H1 (cell line): Measurements from ENCODE around the gene NDUFA11. TPM values are rescaled to one million over a fixed set of nuclear protein-coding genes. Genes with fewer than 3 reads are reported as not detected.

Experiments
- CTCF ChIA-PET: fragments of 300-600 bp; sonication (Branson Sonifier 250); formaldehyde crosslinking; loops from one replicate; lab custom pipeline; 2021; ENCODE audit not compliant: partially characterized antibody; lab: Charles Lee
- POLR2A ChIA-PET: fragments of 300-600 bp; sonication (Branson Sonifier 250); formaldehyde crosslinking; loops from one replicate; lab custom pipeline; 2021; ENCODE audit warnings: inconsistent platforms; ENCODE audit not compliant: partially characterized antibody; lab: Charles Lee
- DNase-seq, 2 experiments: peaks; one replicate each; pipeline versions ENCODE4 v3.0.0 to v3.0.0-alpha.2; 2010 to 2022; ENCODE audit warnings: low spot score in 2 of 2, low read depth in 1 of 2, mixed read lengths in 1 of 2
- FAIRE-seq: peaks from 2 replicates; lab custom pipeline; 2011; peaks lifted over from hg19 to GRCh38; lab: Jason Lieb, UNC
- H2AFZ ChIP-seq: 2 replicates; pipeline ENCODE4 v1.8.1; 2012; ENCODE audit warnings: low read length, inconsistent platforms
- H2AK5ac ChIP-seq: 2 replicates; pipeline ENCODE4 v1.6.1; 2013; ENCODE audit warnings: low read depth, low read length
- H2BK120ac ChIP-seq: replicated peaks from 2 replicates; pipeline ENCODE3; 2013; ENCODE audit warnings: low read depth, low read length, inconsistent platforms
- H2BK12ac ChIP-seq: 2 replicates; pipeline ENCODE4 v1.6.1; 2013; ENCODE audit warnings: low read depth, low read length
- H2BK15ac ChIP-seq: 2 replicates; pipeline ENCODE4 v1.6.1; 2013; ENCODE audit warnings: low read length
- H2BK20ac ChIP-seq: 2 replicates; pipeline ENCODE4 v1.6.1; 2013; ENCODE audit warnings: low read length
- H2BK5ac ChIP-seq: 2 replicates; pipeline ENCODE4 v1.6.1; 2013; ENCODE audit warnings: low read depth, low read length
- H3K14ac ChIP-seq: 2 replicates; pipeline ENCODE4 v1.6.1; 2013; ENCODE audit warnings: inconsistent platforms; ENCODE audit not compliant: insufficient read length
- H3K18ac ChIP-seq: 2 replicates; pipeline ENCODE4 v1.6.1; 2013; ENCODE audit warnings: low read length; ENCODE audit errors: extremely low read depth
- H3K23ac ChIP-seq: 2 replicates; pipeline ENCODE4 v1.6.1; 2013; ENCODE audit warnings: inconsistent platforms; ENCODE audit not compliant: insufficient read length
- H3K23me2 ChIP-seq: 2 replicates; pipeline ENCODE4 v1.6.1; 2013; ENCODE audit warnings: low read depth, low read length
- H3K27ac ChIP-seq: 2 replicates; pipeline ENCODE4 v1.6.1; 2011; ENCODE audit warnings: low read depth, low read length, inconsistent platforms
- H3K27me3 ChIP-seq, 4 experiments: replicated peaks in 1 of 4; 1 replicate in 1 of 4; 2 replicates in 3 of 4; pipeline versions ENCODE4 v1.6.1 to v1.8.1; 2011 to 2013; ENCODE audit warnings: low read length in 3 of 4, mild to moderate bottlenecking in 3 of 4, inconsistent platforms in 2 of 4, mixed read lengths in 2 of 4, moderate library complexity in 1 of 4; ENCODE audit not compliant: control insufficient read depth in 3 of 4, insufficient read depth in 3 of 4; ENCODE audit errors: extremely low read depth in 1 of 4
- H3K36me3 ChIP-seq, 4 experiments: 2 replicates each; pipeline versions ENCODE4 v1.6.1 to v1.8.1; 2011 to 2013; ENCODE audit warnings: mild to moderate bottlenecking in 4 of 4, low read length in 3 of 4, moderate library complexity in 2 of 4, control low read depth in 1 of 4, inconsistent platforms in 1 of 4; ENCODE audit not compliant: insufficient read depth in 4 of 4, control insufficient read depth in 2 of 4
- H3K4ac ChIP-seq: replicated peaks from 2 replicates; pipeline ENCODE3; 2013; ENCODE audit warnings: low read length, low read depth, mixed read lengths, inconsistent platforms; ENCODE audit not compliant: insufficient read length
- H3K4me1 ChIP-seq, 4 experiments: replicated peaks in 1 of 4; 1 replicate in 1 of 4; 2 replicates in 3 of 4; pipeline versions ENCODE4 v1.6.1 to v1.8.1; 2011 to 2013; ENCODE audit warnings: low read length in 3 of 4, inconsistent platforms in 2 of 4, mixed read lengths in 1 of 4; ENCODE audit not compliant: insufficient read depth in 4 of 4, control insufficient read depth in 3 of 4
- H3K4me2 ChIP-seq, 2 experiments: 2 replicates each; pipeline versions ENCODE4 v1.6.1 to v1.8.1; 2011 to 2013; ENCODE audit warnings: low read depth in 2 of 2, low read length in 2 of 2, control low read depth in 1 of 2, inconsistent platforms in 1 of 2, mild to moderate bottlenecking in 1 of 2; ENCODE audit not compliant: insufficient read depth in 1 of 2
- H3K4me3 ChIP-seq, 4 experiments: fragments of 200-600, 300-600 bp in 1 of 4; sonication (generic), shearing (Covaris generic), sonication (Bioruptor Twin) in 1 of 4; 2 replicates each; pipeline versions ENCODE4 v1.5.1 to v1.8.1; 2011 to 2016; ENCODE audit warnings: low read length in 4 of 4, low read depth in 3 of 4, control low read depth in 2 of 4, inconsistent platforms in 2 of 4, mild to moderate bottlenecking in 2 of 4, mixed read lengths in 1 of 4, moderate library complexity in 1 of 4; ENCODE audit not compliant: insufficient read depth in 2 of 4; ENCODE audit errors: extremely low read depth in 1 of 4
- H3K56ac ChIP-seq: replicated peaks from 2 replicates; pipeline ENCODE3; 2013; ENCODE audit warnings: low read depth, mild to moderate bottlenecking, mixed read lengths, low read length, inconsistent platforms; ENCODE audit not compliant: insufficient read length
- H3K79me1 ChIP-seq: 2 replicates; pipeline ENCODE4 v1.6.1; 2013; ENCODE audit warnings: low read depth, low read length, control low read depth
- H3K79me2 ChIP-seq, 2 experiments: 2 replicates each; pipeline versions ENCODE4 v1.6.1 to v1.8.1; 2012 to 2013; ENCODE audit warnings: low read length in 2 of 2, mild to moderate bottlenecking in 2 of 2, inconsistent platforms in 1 of 2; ENCODE audit not compliant: insufficient read depth in 2 of 2, control insufficient read depth in 1 of 2
- H3K9ac ChIP-seq, 4 experiments: replicated peaks in 1 of 4; 1 replicate in 1 of 4; 2 replicates in 3 of 4; pipeline versions ENCODE4 v1.6.1 to v1.8.1; 2011 to 2013; ENCODE audit warnings: low read depth in 3 of 4, low read length in 3 of 4, control low read depth in 2 of 4, mild to moderate bottlenecking in 2 of 4, moderate library complexity in 2 of 4, inconsistent platforms in 1 of 4; ENCODE audit errors: extremely low read depth in 1 of 4
- H3K9me3 ChIP-seq, 2 experiments: 2 replicates each; pipeline versions ENCODE4 v1.6.1 to v1.8.1; 2012 to 2013; ENCODE audit warnings: mild to moderate bottlenecking in 2 of 2, moderate library complexity in 2 of 2, control low read depth in 1 of 2, inconsistent platforms in 1 of 2, low read depth in 1 of 2, low read length in 1 of 2, mixed read lengths in 1 of 2; ENCODE audit not compliant: insufficient read depth in 2 of 2
- H4K20me1 ChIP-seq, 2 experiments: replicated peaks in 1 of 2; 2 replicates each; pipeline versions ENCODE3 to v1.8.1; 2011 to 2013; ENCODE audit warnings: inconsistent platforms in 2 of 2, low read length in 2 of 2, mild to moderate bottlenecking in 1 of 2; ENCODE audit not compliant: insufficient read depth in 2 of 2, control insufficient read depth in 1 of 2
- H4K5ac ChIP-seq: 2 replicates; pipeline ENCODE4 v1.6.1; 2013; ENCODE audit warnings: low read length, low read depth, mixed read lengths, inconsistent platforms; ENCODE audit not compliant: insufficient read length
- H4K8ac ChIP-seq: 2 replicates; pipeline ENCODE4 v1.8.0; 2013; ENCODE audit warnings: mild to moderate bottlenecking, moderate library complexity, low read length, inconsistent platforms; ENCODE audit not compliant: insufficient read depth; ENCODE audit errors: extremely low read depth
- H4K91ac ChIP-seq: replicated peaks from 2 replicates; pipeline ENCODE3; 2013; ENCODE audit warnings: low read length, mixed read lengths, inconsistent platforms; ENCODE audit not compliant: insufficient read length
- NANOG ChIP-seq: IDR thresholded peaks from 2 replicates; pipeline ENCODE4 v1.6.1; 2011; ENCODE audit warnings: low read length, low read depth, mild to moderate bottlenecking, inconsistent platforms; ENCODE audit not compliant: insufficient read depth, poor library complexity, severe bottlenecking
- WGBS, 2 experiments: shearing (Covaris generic) in 1 of 2; methylation state at CpG; one replicate each; pipeline versions ENCODE4 v1.1.6 to v1.1.7; 2013 to 2015; ENCODE audit warnings: low lambda C conversion rate in 2 of 2, mixed read lengths in 2 of 2, inconsistent platforms in 1 of 2, low coverage in 1 of 2, missing lambda C conversion rate in 1 of 2; ENCODE audit not compliant: insufficient replicate concordance in 2 of 2, insufficient coverage in 1 of 2, insufficient read length in 1 of 2; ENCODE audit errors: extremely low coverage in 1 of 2, missing lambda C conversion rate in 1 of 2; 5-methylcytosine and 5-hydroxymethylcytosine counted together
- polyA plus RNA-seq, 7 experiments: library from polyadenylated mRNA; depleted of rRNA in 3 of 7; stranded (reverse) in 5 of 7; unstranded in 2 of 7; fragments of >200 nt in 5 of 7; fragments of 200-250 nt in 2 of 7; gene quantifications; 1 replicate in 5 of 7; 2 replicates in 1 of 7; 4 replicates in 1 of 7; pipeline versions ENCODE4 v1.2.1 to v1.2.3, GENCODE V29; 2011 to 2013; ENCODE audit warnings: missing spikeins in 2 of 7, mixed read lengths in 2 of 7
- total RNA-seq: library from RNA; stranded (reverse); fragmentation: NEBNext Ultra II Directional; extraction: Animal tissue kit (Norgen Biotek cat#: 25700); gene quantifications from 2 replicates; pipeline ENCODE4 v1.2.1, GENCODE V29; 2021

The NDUFA11 gene
- total and polyA plus RNA-seq, 2 of the 8 experiments (the other 6 are each of a cell fraction or from before 2014, with no cell fraction given), result 205 to 1,037 TPM

- ChIA-PET CTCF (interaction anchor here (1.0 to 4.2 kb wide), 4 partner anchors 30 to 85 kb away, joined by 4 to 11 read pairs (median 7); no protein-coding TSS in a partner anchor), POLR2A (interaction anchor here (0.9 kb wide), 1 partner anchor 110 kb away, joined by 3 read pairs; no protein-coding TSS in a partner anchor)
- H4K20me1 ChIP-seq, result peaks cover 15 to 20% of the 10 kb centered on the region in 2 experiments
- no peak for TF ChIP-seq NANOG
- H2AK5ac ChIP-seq, result no peak overlapping the region
- DNase-seq, result no peak
- peaks cover 0 to 32% (median 9%) of the 10 kb centered on the region in 4 experiments; a peak in 5 of 8 replicates for H3K36me3 ChIP-seq
- H4K91ac ChIP-seq, result no peak overlapping the region
- H2BK20ac ChIP-seq, result no peak overlapping the region
- peaks cover 0 to 16% of the 10 kb centered on the region in 2 experiments; a peak in 1 of 4 replicates for H3K79me2 ChIP-seq
- no peak overlapping the region for H3K27ac ChIP-seq
- no peak overlapping the region for H3K14ac ChIP-seq
- no peaks in the 10 kb centered on the region for H3K9me3 ChIP-seq
- no peak overlapping the region for H2BK12ac ChIP-seq
- no peak overlapping the region for H3K18ac ChIP-seq
- no peak overlapping the region for H2BK15ac ChIP-seq
- H3K23me2 ChIP-seq, result no peaks in the 10 kb centered on the region
- FAIRE-seq, result no peak
- H3K27me3 ChIP-seq, result no peaks in the 10 kb centered on the region
- no peak overlapping the region for H4K5ac ChIP-seq
- H3K4me1 ChIP-seq, result no peaks in the 10 kb centered on the region; a peak in 1 of 7 replicates
- H4K8ac ChIP-seq, result no peak overlapping the region
- H3K79me1 ChIP-seq, result peaks cover 24% of the 10 kb centered on the region
- no peak overlapping the region for H2BK5ac ChIP-seq
- H2AFZ ChIP-seq, result no peak overlapping the region
- no peak overlapping the region for H3K23ac ChIP-seq
- no peak overlapping the region for H3K4me3 ChIP-seq
- H3K56ac ChIP-seq, result no peak overlapping the region
- no peak overlapping the region for H3K4ac ChIP-seq
- H2BK120ac ChIP-seq, result no peak overlapping the region
- 87% methylated on average over 10 of the region's 10 CpGs; no CpG with 5 or more reads in 1 of the 2 experiments for WGBS, 2 experiments
- H3K9ac ChIP-seq, result no peak overlapping the region
- H3K4me2 ChIP-seq, result no peak overlapping the region
Measured at GRCh38 chr19:5937550-5937949, 34.0 kb upstream of the NDUFA11 start.
